Pancreas (tissue), 10 donors: ENCODE measurements around the gene SLC35G2. TPM values are rescaled to one million over a fixed set of nuclear protein-coding genes. Genes with fewer than 3 reads are reported as not detected.
"Not testable (repeated sequence)": the region's sequence is repeated elsewhere in the genome, so short reads cannot be mapped to it uniquely, and the experiment has no call there.

Experiments used
- ATAC-seq, 4 donors: fragments of 200-7000 bp; cut with Tn5 transposase; one replicate each; pipeline versions ENCODE4 v1.8.0 to v1.9.1; 2020; ENCODE audit warnings: mild to moderate bottlenecking in 4 of 4, moderate library complexity in 4 of 4
- DNase-seq, 6 donors: peaks; one replicate each; pipeline ENCODE4 v3.0.0-alpha.2; 2020
- FAIRE-seq: peaks from 2 replicates; lab custom pipeline; 2012; peaks lifted over from hg19 to GRCh38; lab: Jason Lieb, UNC
- H3K27ac ChIP-seq, 4 donors: fragments of 200-600 bp; sonication (generic); 1 replicate in 3 of 4; 2 replicates in 1 of 4; pipeline versions ENCODE4 v1.5.0 to v1.8.0; 2020
- H3K27me3 ChIP-seq, 4 donors: fragments of 200-600 bp; one replicate each; pipeline ENCODE4 v1.8.0; 2021
- H3K36me3 ChIP-seq, 3 donors: fragments of 200-600 bp; sonication (generic) in 1 of 3; one replicate each; pipeline versions ENCODE4 v1.5.0 to v1.8.0; 2020 to 2021
- H3K4me1 ChIP-seq, 3 donors: fragments of 200-600 bp; one replicate each; pipeline ENCODE4 v1.8.0; 2021
- H3K4me3 ChIP-seq, 4 donors: fragments of 200-600 bp; sonication (generic) in 2 of 4; one replicate each; pipeline versions ENCODE4 v1.5.0 to v1.8.0; 2020 to 2021
- H3K9me3 ChIP-seq, 4 donors: fragments of 200-600 bp; one replicate each; pipeline ENCODE4 v1.8.0; 2021
- CTCF ChIP-seq, 4 donors: fragments of 200-600 bp; sonication (generic) in 3 of 4; IDR thresholded peaks; one replicate each; pipeline versions ENCODE4 v1.5.0 to v1.8.0; 2021; ENCODE audit warnings: antibody characterized with exemption in 4 of 4
- WGBS, 2 donors: extraction: QIAGEN DNeasy Blood & Tissue Kit; methylation state at CpG; one replicate each; pipeline ENCODE4 v1.1.7; 2013; 5-methylcytosine and 5-hydroxymethylcytosine counted together
- intact Hi-C, 3 donors: fragments of 100-400 bp; cut with DNase I; formaldehyde crosslinking; loops; one replicate each; pipeline versions ENCODE4 v1.11.1 to v1.14.2; 2022
- polyA plus RNA-seq, 2 donors: library from polyadenylated mRNA; stranded (reverse); fragments of 200-250 nt; gene quantifications; one replicate each; pipeline ENCODE4 v1.2.3, GENCODE V29; 2013
- total RNA-seq, 6 donors: library from RNA; stranded (reverse); fragmentation: NEBNext Ultra II Directional in 4 of 6; extraction: Animal tissue kit (Norgen Biotek cat#: 25700) in 4 of 6; gene quantifications; one replicate each; pipeline versions ENCODE4 v1.2.1 to v1.2.4, GENCODE V29; 2021 to 2023
- donor health status: healthy with polysubstance abuse.
- donor health status: DM: no; HTN: no; CAD: no; lungs with moderate emphysema.
- donor health status: DM: no; HTN: no; CAD: no.
- donor health status: control.
- donor health status: control.
- donor health status: Bipolar disorder and iron deficiency.
- donor health status: DM: yes; HTN: yes; CAD: no.
- donor health status: DM: no; HTN: no; CAD: no.
- donor health status: DM: no; HTN: no; CAD: no.
- donor health status: DM: yes; HTN: yes; CAD: no.

SLC35G2 gene
- total and polyA plus RNA-seq, 8 donors: 1.5 to 8.9 (median 3.2) TPM

- intact Hi-C loops: no loop called here
- FAIRE-seq (no peak), DNase-seq (peak in 3 of 6 donors; percentile 18 to 24 (median 19)), ATAC-seq (peak; percentile 76 to 92 (median 90))
- Histone ChIP-seq H3K4me3 (no peak overlapping the region), H3K9me3 (no peaks in the 10 kb centered on the region), H3K27ac (peak overlapping the region in 1 of 4 donors; percentile 30), H3K36me3 (no peaks in the 10 kb centered on the region), H3K4me1 (peaks cover 0 to 9% (median 6%) of the 10 kb centered on the region in 3 donors), H3K27me3 (no peaks in the 10 kb centered on the region)
- 4 to 10% methylated on average over 2 of the region's 2 CpGs for WGBS, 2 donors
- no peak for TF ChIP-seq CTCF (IDR thresholded peaks at IDR 0.05)
Observed at GRCh38 chr3:136787349-136787748, 31.6 kb upstream of the SLC35G2 start.

- Histone ChIP-seq H3K4me3 (no peak overlapping the region), H3K36me3 (no peaks in the 10 kb centered on the region), H3K27me3 (no peaks in the 10 kb centered on the region), H3K9me3 (no peaks in the 10 kb centered on the region), H3K27ac (no peak overlapping the region), H3K4me1 (peaks cover 0 to 9% (median 6%) of the 10 kb centered on the region in 3 donors)
- DNase-seq: no peak
- ATAC-seq: no peak
- intact Hi-C loops: no loop called here
- FAIRE-seq: no peak
- WGBS, 2 donors: 95 to 100% methylated on average over 1 of the region's 1 CpG
- no peak for TF ChIP-seq CTCF (IDR thresholded peaks at IDR 0.05)
Observed at GRCh38 chr3:136788154-136788553, 30.8 kb upstream of the SLC35G2 start.

GRCh38 chr3:136789976-136790375 lies 28.9 kb upstream of the SLC35G2 start:
- no peak for TF ChIP-seq CTCF (IDR thresholded peaks at IDR 0.05)
- Histone ChIP-seq H3K4me1 (peaks cover 0 to 9% (median 6%) of the 10 kb centered on the region in 3 donors), H3K36me3 (no peaks in the 10 kb centered on the region), H3K27me3 (no peaks in the 10 kb centered on the region), H3K4me3 (no peak overlapping the region), H3K9me3 (no peaks in the 10 kb centered on the region), H3K27ac (no peak overlapping the region)
- no peak for DNase-seq
- no peak for FAIRE-seq
- intact Hi-C loops: no loop called here
- ATAC-seq: no peak
- 88 to 95% methylated on average over 1 of the region's 1 CpG for WGBS, 2 donors

- ATAC-seq (no peak), FAIRE-seq (no peak), DNase-seq (no peak)
- no peak for TF ChIP-seq CTCF (IDR thresholded peaks at IDR 0.05)
- H3K36me3 ChIP-seq: no peaks in the 10 kb centered on the region
- no peaks in the 10 kb centered on the region for H3K27me3 ChIP-seq
- H3K4me3 ChIP-seq: no peak overlapping the region
- H3K9me3 ChIP-seq: no peaks in the 10 kb centered on the region
- WGBS, 2 donors: 74 to 82% methylated on average over 3 of the region's 3 CpGs
- intact Hi-C loops: no loop called here
- no peak overlapping the region for H3K27ac ChIP-seq
- peaks cover 0 to 9% (median 6%) of the 10 kb centered on the region in 3 donors for H3K4me1 ChIP-seq
Observed at GRCh38 chr3:136790786-136791185, 28.1 kb upstream of the SLC35G2 start.

- 43 to 62% methylated on average over 4 of the region's 4 CpGs for WGBS, 2 donors
- Histone ChIP-seq H3K36me3 (no peaks in the 10 kb centered on the region), H3K27me3 (no peaks in the 10 kb centered on the region), H3K4me3 (no peak overlapping the region), H3K9me3 (no peaks in the 10 kb centered on the region), H3K27ac (no peak overlapping the region), H3K4me1 (no peaks in the 10 kb centered on the region)
- no peak for DNase-seq
- no peak for TF ChIP-seq CTCF (IDR thresholded peaks at IDR 0.05)
- no peak for FAIRE-seq
- intact Hi-C loops: no loop called here
- no peak for ATAC-seq
Observed at GRCh38 chr3:136792556-136793330, 26.2 kb upstream of the SLC35G2 start.

- H3K27me3 ChIP-seq, intact Hi-C loops, ATAC-seq, H3K27ac ChIP-seq, H3K4me3 ChIP-seq, H3K36me3 ChIP-seq, H3K9me3 ChIP-seq, DNase-seq, FAIRE-seq: not testable (repeated sequence)
- 97 to 98% methylated on average over 10 of the region's 10 CpGs for WGBS, 2 donors
- H3K4me1 ChIP-seq: peaks cover 4 to 17% (median 11%) of the 10 kb centered on the region in 3 donors
Observed at GRCh38 chr3:136801146-136801545, 17.8 kb upstream of the SLC35G2 start.
